C1 segment of cervical spinal cord (tissue), 14 donors: ENCODE data around the gene DCK.
A peak's percentile ranks its signal among the peaks of the same experiment; 100 is the strongest.

Experiments
- DNase-seq, 14 donors: peaks; one replicate each; lab custom pipeline; 2025; lab: John Stamatoyannopoulos, UW

The DCK gene

DNA sequence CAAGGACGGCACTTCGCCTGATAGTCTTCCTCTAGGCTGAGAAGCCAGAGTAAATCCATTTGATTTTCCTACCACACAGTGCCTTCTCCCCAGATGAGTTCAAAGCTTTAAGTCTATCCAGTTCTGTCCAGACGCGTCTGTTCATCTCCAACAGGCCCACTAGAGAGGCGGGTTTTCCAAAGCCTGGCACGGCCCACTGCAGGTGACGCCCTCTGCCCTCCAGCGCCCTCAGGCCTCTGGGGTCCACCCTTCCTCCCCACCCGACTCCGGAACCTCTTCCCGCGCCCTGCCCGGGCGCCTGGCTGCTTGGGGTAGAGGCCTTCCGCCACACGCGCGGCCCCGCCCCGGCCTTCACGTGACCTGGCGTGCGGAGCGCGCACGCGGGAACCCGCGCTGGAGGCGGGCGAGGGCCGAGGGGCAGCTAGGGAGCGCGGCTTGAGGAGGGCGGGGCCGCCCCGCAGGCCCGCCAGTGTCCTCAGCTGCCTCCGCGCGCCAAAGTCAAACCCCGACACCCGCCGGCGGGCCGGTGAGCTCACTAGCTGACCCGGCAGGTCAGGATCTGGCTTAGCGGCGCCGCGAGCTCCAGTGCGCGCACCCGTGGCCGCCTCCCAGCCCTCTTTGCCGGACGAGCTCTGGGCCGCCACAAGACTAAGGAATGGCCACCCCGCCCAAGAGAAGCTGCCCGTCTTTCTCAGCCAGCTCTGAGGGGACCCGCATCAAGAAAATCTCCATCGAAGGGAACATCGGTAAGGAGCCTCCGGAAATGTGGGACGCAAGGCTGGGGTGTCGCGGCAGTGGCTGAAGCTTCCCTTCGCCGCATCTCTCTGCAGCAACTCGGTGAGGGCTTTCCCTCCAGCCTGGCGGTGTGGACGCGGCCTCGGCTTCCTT is at the start of gene DCK:
Gene DCK, plus strand, starts transcription at position 469 of the 888 bp plus-strand sequence. Its CDS starts 187 bp downstream, at position 656.
- peak; percentile 52 to 92 (median 84) for DNase-seq

GRCh38 chr4:70945046-70945445 is 48.4 kb upstream of the DCK start:
- no peak for DNase-seq

DNA sequence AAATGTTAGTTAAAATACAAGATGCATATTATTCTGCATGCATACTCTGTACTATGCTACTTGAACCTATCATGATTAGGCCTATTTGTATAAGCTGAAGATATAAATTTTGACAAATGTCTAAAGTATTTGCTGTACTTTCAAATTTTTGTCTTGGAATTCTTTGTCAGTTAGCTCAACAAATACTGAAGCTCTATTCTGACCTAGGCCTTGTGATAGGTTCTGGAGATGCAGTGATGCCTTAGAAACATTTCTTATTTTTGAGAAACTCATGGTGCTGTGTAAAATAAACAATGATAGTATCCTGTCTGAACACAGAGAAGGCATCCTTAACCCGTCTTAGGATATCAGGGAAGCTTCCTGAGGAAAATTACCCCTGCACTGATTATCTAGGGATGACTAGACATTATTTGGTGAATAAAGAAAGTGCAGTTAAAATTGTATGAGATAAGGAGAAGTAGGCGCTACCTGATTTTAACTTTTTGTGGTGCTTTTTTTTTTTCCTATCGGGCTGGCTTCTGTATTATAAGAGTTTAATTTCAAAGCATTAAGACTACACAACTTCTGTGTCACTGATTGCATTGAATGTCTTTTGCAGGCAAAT is 47.9 kb upstream of the DCK start:
- DNase-seq: no peak

DNA sequence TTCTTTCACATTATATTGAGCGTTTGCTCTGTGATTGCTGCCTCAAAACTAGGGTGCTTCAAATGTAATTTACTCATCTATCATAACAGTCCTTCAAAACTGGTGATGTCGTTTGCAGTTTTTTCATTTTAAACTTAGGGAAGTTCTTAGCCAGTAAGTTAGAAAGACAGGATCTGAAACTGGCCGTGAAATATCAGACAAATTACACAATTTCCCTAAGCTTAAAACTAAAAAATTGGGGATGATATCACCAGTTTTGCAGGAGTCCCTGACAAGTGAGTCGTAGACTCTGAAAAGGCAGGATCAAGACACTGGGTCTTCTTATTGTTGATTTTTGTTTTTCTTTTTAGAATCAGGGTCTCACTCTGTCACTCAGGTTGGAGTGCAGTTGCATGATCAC is 46.5 kb upstream of the DCK start:
- DNase-seq: no peak

GRCh38 chr4:70948665-70949260 is 44.7 kb upstream of the DCK start:
- no peak for DNase-seq

- no peak for DNase-seq
Observed at GRCh38 chr4:70954032-70954431, 39.4 kb upstream of the DCK start.

GRCh38 chr4:70956549-70957210 is 36.8 kb upstream of the DCK start:
- no peak for DNase-seq

DNA sequence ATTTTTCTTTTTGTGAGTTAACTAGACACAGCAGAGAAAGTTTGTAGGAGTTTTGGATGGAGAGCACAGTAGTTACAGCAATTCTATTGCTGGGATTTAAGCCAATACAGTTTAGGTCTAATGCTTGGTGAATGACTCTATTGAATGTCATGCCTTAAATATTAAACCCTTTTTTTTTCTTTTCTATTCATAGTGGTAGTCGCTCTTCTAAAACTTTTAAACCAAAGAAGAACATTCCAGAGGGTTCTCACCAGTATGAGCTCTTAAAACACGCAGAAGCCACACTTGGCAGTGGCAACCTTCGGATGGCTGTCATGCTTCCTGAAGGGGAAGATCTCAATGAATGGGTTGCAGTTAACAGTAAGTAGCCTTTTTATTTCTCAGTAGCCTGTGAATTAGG is 34.8 kb upstream of the DCK start:
- DNase-seq: no peak

- no peak for DNase-seq
Observed at GRCh38 chr4:70969076-70969475, 24.4 kb upstream of the DCK start.

DNA sequence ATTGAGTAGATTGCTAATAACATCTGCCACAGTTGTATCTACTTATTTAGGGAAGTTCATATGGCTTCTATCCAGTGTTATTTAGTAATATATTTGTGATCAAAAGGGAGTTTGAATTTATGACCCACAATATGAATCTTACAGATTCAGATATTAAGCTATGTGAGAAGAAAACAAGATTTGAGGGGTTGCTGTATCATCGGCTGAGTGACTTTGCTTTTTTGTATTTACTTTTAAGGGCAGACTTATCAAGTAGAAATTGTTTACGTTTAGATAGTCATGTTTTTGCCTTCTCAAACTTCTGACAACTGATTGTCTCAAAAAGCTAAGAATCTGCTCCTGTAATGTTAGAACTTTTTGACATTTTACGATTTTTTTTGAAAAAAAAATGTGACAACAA is 17.2 kb upstream of the DCK start:
- DNase-seq: no peak

DNA sequence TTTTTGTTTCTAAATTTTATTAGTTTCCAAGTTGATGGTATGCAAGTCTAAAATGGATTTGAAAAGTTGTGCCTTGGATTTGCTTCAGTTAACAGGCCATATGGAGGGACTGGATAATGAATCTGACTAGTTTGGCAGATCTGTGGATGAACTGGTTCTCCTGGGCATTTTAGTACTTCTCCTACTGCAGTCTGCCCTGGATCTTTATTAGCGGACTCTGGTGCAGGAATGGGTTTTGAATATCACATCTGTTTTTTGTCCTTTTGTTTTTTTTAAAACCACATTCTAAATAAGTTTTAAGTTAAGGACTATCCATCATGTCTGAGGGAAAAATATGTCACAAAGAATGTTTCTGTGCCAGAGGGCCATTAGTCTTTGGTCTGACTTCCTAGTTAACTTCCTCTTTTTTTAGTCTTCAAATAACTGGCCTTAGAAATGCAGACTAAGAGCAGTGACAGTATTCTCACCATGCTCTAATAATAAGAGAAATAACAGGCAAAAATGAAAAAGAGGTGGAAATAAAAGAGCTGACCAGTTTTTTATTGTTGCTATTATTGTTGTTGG is 13.9 kb upstream of the DCK start:
- DNase-seq: no peak

- no peak for DNase-seq
Observed at GRCh38 chr4:70980196-70980595, 13.3 kb upstream of the DCK start.

DNA sequence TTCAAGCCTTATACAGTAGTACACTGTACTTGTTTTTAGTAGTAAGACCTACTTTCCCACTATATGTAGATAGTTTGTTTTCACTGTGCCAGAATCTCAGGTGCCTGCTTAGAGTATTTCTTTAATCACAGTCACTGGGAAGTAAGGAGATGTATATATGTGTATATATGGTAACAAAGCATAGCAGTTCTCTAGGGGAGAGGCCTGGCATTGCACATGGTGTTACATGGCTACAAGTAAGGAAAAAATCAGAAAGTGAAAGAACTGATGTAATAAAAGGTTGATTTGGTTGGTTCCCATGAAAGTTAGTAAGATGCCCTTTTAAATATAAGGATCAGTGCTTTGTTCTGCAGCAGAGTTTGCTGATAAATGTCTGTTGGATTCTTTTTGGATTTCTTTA is 9.3 kb upstream of the DCK start:
- no peak for DNase-seq

DNA sequence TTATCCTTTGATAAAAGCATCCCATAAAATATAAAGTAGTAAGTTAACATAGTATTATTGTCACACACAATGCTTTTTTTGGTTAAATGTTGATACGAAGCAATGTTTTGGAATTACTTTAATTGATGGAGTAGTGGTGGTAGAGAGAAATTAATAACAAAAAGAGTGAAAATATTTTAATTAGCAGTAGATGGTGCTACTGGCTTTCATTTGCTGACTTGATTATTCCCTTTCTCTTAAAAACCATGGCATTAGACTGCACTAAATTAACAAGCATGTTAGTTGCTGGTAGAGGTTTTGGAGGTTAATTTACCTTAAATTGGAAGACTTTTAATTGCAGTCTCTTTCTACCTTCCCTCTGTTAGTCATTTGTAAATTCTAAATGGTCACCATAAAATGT is 8.9 kb upstream of the DCK start:
- no peak for DNase-seq

DNA sequence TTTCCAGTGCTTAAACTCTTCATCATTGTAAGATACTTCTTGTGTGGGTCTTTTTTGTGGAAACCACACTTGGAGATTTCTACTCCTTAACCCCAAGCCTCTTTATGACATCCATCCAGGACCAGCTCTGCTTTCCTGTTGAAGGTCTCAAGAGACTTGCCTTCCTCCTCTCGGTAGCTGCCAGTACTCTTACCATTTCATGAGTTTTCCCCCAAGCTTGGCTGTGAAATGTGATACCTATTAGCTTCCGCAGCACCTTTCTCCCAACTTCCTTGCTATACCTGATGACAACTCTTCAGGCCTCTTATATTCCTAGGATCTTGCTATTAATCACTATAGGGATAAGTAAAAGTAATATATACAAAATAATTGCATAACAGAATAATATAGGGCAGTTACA is 1.9 kb upstream of the DCK start:
- no peak for DNase-seq

GRCh38 chr4:70992391-70992881 is 1.0 kb upstream of the DCK start:
- peak in 1 of 14 donors; percentile 32 for DNase-seq

- DNase-seq: no peak
Observed at GRCh38 chr4:70994069-70994366, 569 bp downstream of the DCK start.

- no peak for DNase-seq
Observed at GRCh38 chr4:70994387-70995099, 1.1 kb downstream of the DCK start.

GRCh38 chr4:70996018-70996360 is 2.5 kb downstream of the DCK start:
- no peak for DNase-seq

GRCh38 chr4:70997036-70997435 is 3.6 kb downstream of the DCK start:
- DNase-seq: no peak

DNA sequence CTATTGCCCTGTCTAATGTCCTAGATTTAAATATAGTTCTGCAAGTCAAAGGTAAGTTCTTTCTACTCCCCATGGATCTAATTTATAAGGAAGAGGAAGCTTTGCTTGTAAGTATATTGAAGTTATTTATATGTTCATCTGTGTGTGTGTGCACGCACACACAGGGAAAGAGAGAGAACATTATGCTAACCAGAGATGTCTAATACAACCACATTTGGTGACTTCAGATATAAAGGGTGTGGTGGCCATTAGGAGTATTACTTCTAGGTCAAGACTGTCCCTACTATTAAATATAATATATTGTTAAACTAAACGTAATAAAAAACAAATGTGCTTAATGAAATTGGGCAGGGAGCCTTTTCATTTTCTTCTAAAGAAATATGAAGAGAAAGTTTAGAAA is 4.1 kb downstream of the DCK start:
- DNase-seq: no peak
